Measurements from ENCODE around the gene LGR6. TPM values are rescaled to one million over a fixed set of nuclear protein-coding genes. Genes with fewer than 3 reads are reported as not detected.

Gene LGR6
- total and polyA plus RNA-seq, 10 of the 15 experiments (the other 5 are each of a cell fraction or from before 2014, with no cell fraction given) = not detected

DNA sequence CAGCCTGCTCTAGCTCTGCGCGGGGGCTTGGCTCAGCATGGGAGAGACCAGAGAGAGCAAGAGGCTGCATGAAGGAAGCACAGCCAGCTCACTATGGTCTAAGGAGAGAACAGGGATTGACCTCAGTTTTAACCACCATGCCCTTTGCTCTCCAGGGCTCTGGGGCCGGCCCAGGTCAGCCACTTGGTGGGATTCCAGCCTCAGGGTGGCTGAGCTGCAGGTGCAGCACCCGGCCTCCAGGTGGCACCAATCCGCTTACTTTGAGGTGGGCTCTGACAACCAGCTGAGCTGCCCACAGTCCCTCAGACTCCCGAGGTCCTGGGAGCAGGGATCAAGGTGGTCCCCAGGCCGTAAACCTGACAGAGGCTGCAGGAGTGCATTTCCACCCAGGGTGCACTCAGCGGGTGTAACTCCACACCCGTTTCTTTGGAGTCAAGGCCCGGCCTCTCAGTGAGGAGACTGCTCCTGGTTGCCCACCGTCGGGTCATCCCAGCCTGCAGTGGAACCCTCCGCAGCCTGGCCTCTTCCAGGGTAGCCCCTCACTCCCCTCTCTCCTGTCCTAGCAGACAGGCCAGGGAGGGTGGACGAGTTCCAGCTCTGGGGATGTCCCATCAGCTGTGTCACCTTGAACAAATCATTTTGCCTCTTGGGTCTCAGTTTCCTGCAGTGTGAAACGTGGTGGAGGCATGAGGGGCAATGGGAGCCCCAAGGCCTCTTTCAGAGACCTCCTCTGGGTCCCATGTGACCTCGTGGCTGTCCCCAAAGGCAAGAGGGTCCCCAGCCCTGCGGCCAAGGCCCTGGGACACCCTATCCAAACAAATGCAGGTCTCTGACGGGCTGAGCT, 607 bp upstream of the LGR6 start (continued):
- TF ChIP-seq, protein P1, sequence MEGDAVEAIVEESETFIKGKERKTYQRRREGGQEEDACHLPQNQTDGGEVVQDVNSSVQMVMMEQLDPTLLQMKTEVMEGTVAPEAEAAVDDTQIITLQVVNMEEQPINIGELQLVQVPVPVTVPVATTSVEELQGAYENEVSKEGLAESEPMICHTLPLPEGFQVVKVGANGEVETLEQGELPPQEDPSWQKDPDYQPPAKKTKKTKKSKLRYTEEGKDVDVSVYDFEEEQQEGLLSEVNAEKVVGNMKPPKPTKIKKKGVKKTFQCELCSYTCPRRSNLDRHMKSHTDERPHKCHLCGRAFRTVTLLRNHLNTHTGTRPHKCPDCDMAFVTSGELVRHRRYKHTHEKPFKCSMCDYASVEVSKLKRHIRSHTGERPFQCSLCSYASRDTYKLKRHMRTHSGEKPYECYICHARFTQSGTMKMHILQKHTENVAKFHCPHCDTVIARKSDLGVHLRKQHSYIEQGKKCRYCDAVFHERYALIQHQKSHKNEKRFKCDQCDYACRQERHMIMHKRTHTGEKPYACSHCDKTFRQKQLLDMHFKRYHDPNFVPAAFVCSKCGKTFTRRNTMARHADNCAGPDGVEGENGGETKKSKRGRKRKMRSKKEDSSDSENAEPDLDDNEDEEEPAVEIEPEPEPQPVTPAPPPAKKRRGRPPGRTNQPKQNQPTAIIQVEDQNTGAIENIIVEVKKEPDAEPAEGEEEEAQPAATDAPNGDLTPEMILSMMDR (IDR thresholded peaks at IDR 0.05 in 2 of 3, conservative IDR thresholded peaks at IDR 0.05 in 1 of 3; ENCODE audit: control insufficient read depth in 2 of 3, extremely low read depth in 1 of 3, insufficient read depth in 1 of 3, low read depth in 3 of 3, low read length in 3 of 3) = peak; percentile 81 to 95 (median 86)
- TF ChIP-seq RAD21 (IDR thresholded peaks at IDR 0.05; ENCODE audit: insufficient read depth, low read depth, low read length) (peak; percentile 71), EZH2 (IDR thresholded peaks at IDR 0.05; ENCODE audit: borderline replicate concordance, control insufficient read depth, low read depth, low read length) (no peak), MYB (IDR thresholded peaks at IDR 0.05; ENCODE audit: borderline replicate concordance, low read depth, low read length) (no peak), KDM1A (IDR thresholded peaks at IDR 0.05; ENCODE audit: borderline replicate concordance) (no peak), SUZ12 (IDR thresholded peaks at IDR 0.05; ENCODE audit: unreplicated experiment) (no peak), KLF5 (IDR thresholded peaks at IDR 0.05; ENCODE audit: partially characterized antibody) (no peak)
- TF ChIP-seq, protein P2, sequence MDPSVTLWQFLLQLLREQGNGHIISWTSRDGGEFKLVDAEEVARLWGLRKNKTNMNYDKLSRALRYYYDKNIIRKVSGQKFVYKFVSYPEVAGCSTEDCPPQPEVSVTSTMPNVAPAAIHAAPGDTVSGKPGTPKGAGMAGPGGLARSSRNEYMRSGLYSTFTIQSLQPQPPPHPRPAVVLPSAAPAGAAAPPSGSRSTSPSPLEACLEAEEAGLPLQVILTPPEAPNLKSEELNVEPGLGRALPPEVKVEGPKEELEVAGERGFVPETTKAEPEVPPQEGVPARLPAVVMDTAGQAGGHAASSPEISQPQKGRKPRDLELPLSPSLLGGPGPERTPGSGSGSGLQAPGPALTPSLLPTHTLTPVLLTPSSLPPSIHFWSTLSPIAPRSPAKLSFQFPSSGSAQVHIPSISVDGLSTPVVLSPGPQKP (IDR thresholded peaks at IDR 0.05; ENCODE audit: low read depth, low read length) = no peak
- TF ChIP-seq, protein P3, sequence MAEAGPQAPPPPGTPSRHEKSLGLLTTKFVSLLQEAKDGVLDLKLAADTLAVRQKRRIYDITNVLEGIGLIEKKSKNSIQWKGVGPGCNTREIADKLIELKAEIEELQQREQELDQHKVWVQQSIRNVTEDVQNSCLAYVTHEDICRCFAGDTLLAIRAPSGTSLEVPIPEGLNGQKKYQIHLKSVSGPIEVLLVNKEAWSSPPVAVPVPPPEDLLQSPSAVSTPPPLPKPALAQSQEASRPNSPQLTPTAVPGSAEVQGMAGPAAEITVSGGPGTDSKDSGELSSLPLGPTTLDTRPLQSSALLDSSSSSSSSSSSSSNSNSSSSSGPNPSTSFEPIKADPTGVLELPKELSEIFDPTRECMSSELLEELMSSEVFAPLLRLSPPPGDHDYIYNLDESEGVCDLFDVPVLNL (IDR thresholded peaks at IDR 0.05; ENCODE audit: low read depth, low read length) = no peak
